K562 (cell line): ENCODE measurements around the gene ICE2. TPM values are rescaled to one million over a fixed set of nuclear protein-coding genes. Genes with fewer than 3 reads are reported as not detected.
A peak's percentile ranks its signal among the peaks of the same experiment; 100 is the strongest.

ENCODE experiments used
- CTCF ChIP-seq, 3 experiments: IDR thresholded peaks in 2 of 3; conservative IDR thresholded peaks in 1 of 3; 2 replicates each; pipeline ENCODE4 v1.5.1; 2011 to 2012; ENCODE audit warnings: low read length in 3 of 3, mild to moderate bottlenecking in 3 of 3, control low read depth in 2 of 3, improper control_type of control experiment in 1 of 3, inconsistent platforms in 1 of 3, low read depth in 1 of 3, mixed read lengths in 1 of 3, moderate library complexity in 1 of 3; ENCODE audit not compliant: insufficient read depth in 2 of 3
- ELF4 ChIP-seq: fragments of 450-650 bp; formaldehyde crosslinking; IDR thresholded peaks from 2 replicates; pipeline ENCODE4 v1.4.0; 2022; ENCODE audit warnings: missing genetic modification characterization
- FOSL1 ChIP-seq: fragments of 200-800 bp; sonication (Bioruptor generic); conservative IDR thresholded peaks from 2 replicates; pipeline ENCODE4 v1.6.1; 2016; ENCODE audit warnings: missing genetic modification characterization, missing compliant biosample characterization
- FOXA1 ChIP-seq: fragments of 450-650 bp; IDR thresholded peaks from 2 replicates; pipeline ENCODE4 v1.6.1; 2016; ENCODE audit warnings: mild to moderate bottlenecking, borderline replicate concordance
- JUND ChIP-seq, 2 experiments: IDR thresholded peaks; 2 replicates in 1 of 2; 3 replicates in 1 of 2; pipeline ENCODE4 v1.6.1; 2011; ENCODE audit warnings: borderline replicate concordance in 2 of 2, low read depth in 2 of 2, low read length in 2 of 2, improper control_type of control experiment in 1 of 2, missing biosample characterization in 1 of 2, missing genetic modification characterization in 1 of 2, missing genetic modification reagents in 1 of 2
- KDM5B ChIP-seq: fragments of 200-600 bp; sonication (generic); IDR thresholded peaks from 2 replicates; pipeline ENCODE4 v1.6.1; 2012; ENCODE audit warnings: low read depth, mild to moderate bottlenecking, moderate library complexity, low read length, control low read depth, inconsistent platforms; ENCODE audit not compliant: insufficient replicate concordance
- NRF1 ChIP-seq, 2 experiments: fragments of 450-650 bp; IDR thresholded peaks in 1 of 2; conservative IDR thresholded peaks in 1 of 2; 2 replicates each; pipeline ENCODE4 v1.6.1; 2014; ENCODE audit warnings: mild to moderate bottlenecking in 2 of 2
- PRDM10 ChIP-seq: fragments of 450-650 bp; IDR thresholded peaks from 2 replicates; pipeline ENCODE4 v1.6.1; 2018; ENCODE audit not compliant: partially characterized antibody
- SRF ChIP-seq, 2 experiments: fragments of 250-450, 450-650 bp in 1 of 2; sonication (Bioruptor Pico) in 1 of 2; sonication (generic) in 1 of 2; formaldehyde crosslinking; IDR thresholded peaks; 2 replicates each; pipeline versions ENCODE4 v1.5.0 to v1.5.1; 2020 to 2022; ENCODE audit warnings: mild to moderate bottlenecking in 1 of 2, missing genetic modification reagents in 1 of 2
- polyA plus RNA-seq, 8 experiments: library from polyadenylated mRNA; depleted of rRNA in 4 of 8; stranded (reverse) in 5 of 8; unstranded in 3 of 8; fragments of >200 nt; fragmentation: Nextera tagmentation in 2 of 8; fragmentation: Illumina TruSeq in 1 of 8; extraction: Ambion mirVana in 2 of 8; extraction: Trizol in 1 of 8; gene quantifications; 2 replicates each; pipeline versions ENCODE4 v1.2.1 to v1.2.3, GENCODE V29; 2011 to 2014; ENCODE audit warnings: inconsistent platforms in 1 of 8, missing spikeins in 1 of 8
- total RNA-seq, 7 experiments: library from RNA; depleted of rRNA in 6 of 7; stranded (reverse); fragments of >200 nt in 6 of 7; fragmentation: Illumina TruSeq in 2 of 7; extraction: Trizol in 2 of 7; gene quantifications; 2 replicates each; pipeline versions ENCODE4 v1.2.1 to v1.2.3, GENCODE V29; 2011 to 2021; ENCODE audit warnings: low replicate concordance in 1 of 7

ICE2 gene
- total and polyA plus RNA-seq, 9 of the 15 experiments (the other 6 are each of a cell fraction or from before 2014, with no cell fraction given) = 21.8 to 87.9 (median 58.1) TPM

- TF ChIP-seq ELF4 (CRISPR knock-in tag) (no peak), KDM5B (no peak), FOXA1 (no peak), PRDM10 (peak; percentile 54), SRF (CRISPR knock-in tag; IDR thresholded peaks at IDR 0.05) (peak in 1 of 2 experiments; percentile 46; a peak in 1 of 4 replicates), CTCF (IDR thresholded peaks at IDR 0.05 in 2 of 3, conservative IDR thresholded peaks at IDR 0.05 in 1 of 3; ENCODE audit: insufficient read depth in 2 of 3, low read depth in 1 of 3, low read length in 3 of 3) (0 out of 6 replicates have a peak, but pooled peaks of 1 of the 3 experiments have one; percentile 6), FOSL1 (tag) (peak; percentile 71), JUND (IDR thresholded peaks at IDR 0.05; ENCODE audit: borderline replicate concordance, low read depth, low read length) (peak; percentile 45; the same call in 1 of the 2 replicates), JUND (tag; IDR thresholded peaks at IDR 0.05; ENCODE audit: borderline replicate concordance, low read depth, low read length) (no peak), NRF1 (conservative IDR thresholded peaks at IDR 0.05 in 1 of 2, IDR thresholded peaks at IDR 0.05 in 1 of 2) (no peak)
Observed at GRCh38 chr15:60390871-60391501, 88.0 kb downstream of the ICE2 start (continued).
